Esophagus muscularis mucosa (tissue), 4 donors: Measurements from ENCODE around the gene TMPRSS2.

ENCODE experiments used
- CTCF ChIP-seq, 3 experiments: fragments of 200-600 bp in 2 of 3; fragments of 450-650 bp in 1 of 3; sonication (generic) in 2 of 3; IDR thresholded peaks; one replicate each; pipeline ENCODE4 v1.5.1; 2017 to 2019; ENCODE audit warnings: antibody characterized with exemption in 3 of 3, mild to moderate bottlenecking in 2 of 3, moderate library complexity in 1 of 3
- EP300 ChIP-seq: sonication (generic); formaldehyde crosslinking; IDR thresholded peaks from one replicate; pipeline ENCODE4 v1.6.1; 2017; ENCODE audit warnings: antibody characterized with exemption
- POLR2AphosphoS5 ChIP-seq, 2 donors: sonication (generic); formaldehyde crosslinking; IDR thresholded peaks; one replicate each; pipeline ENCODE4 v1.6.1; 2017; ENCODE audit warnings: antibody characterized with exemption in 2 of 2

DNA sequence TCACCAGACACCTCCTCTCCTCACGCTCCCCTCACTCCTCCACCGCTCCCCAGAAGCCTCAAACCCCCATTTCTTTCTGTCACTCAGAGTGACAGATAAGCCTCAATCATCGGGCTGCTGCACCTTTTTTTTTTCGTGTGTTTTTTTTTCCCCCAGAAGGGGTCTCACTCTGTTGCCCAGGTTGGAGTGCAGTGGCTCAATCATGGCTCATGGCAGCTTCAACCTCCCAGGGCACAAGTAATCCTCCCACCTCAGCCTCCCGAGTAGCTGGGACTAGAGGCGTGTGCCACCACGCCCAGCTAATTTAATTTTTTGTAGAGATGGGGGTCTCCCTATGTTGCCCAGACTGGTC is 1.2 kb upstream of the TMPRSS2 start:
- TF ChIP-seq CTCF (IDR thresholded peaks at IDR 0.05) (no peak), POLR2AphosphoS5 (IDR thresholded peaks at IDR 0.05) (no peak), EP300 (no peak)
